ENCODE results near the gene FNDC8. TPM values are rescaled to one million over a fixed set of nuclear protein-coding genes. Genes with fewer than 3 reads are reported as not detected.
"Not testable (repeated sequence)": the region's sequence is repeated elsewhere in the genome, so short reads cannot be mapped to it uniquely, and the experiment has no call there.

The FNDC8 gene
- total RNA-seq, 2 donors from 2014 or later, result not detected

- Mint-ChIP-seq H3K27ac (peak overlapping the region; percentile 94 to 97), H3K27me3 (no peaks in the 10 kb centered on the region), H3K36me3 (no peaks in the 10 kb centered on the region), H3K9me3 (no peaks in the 10 kb centered on the region), H3K4me3 (peak overlapping the region; percentile 95), H3K4me1 (ENCODE audit: low read depth in 2 of 2) (peaks cover 47 to 66% of the 10 kb centered on the region in 2 donors)
- ATAC-seq (no peak), DNase-seq (ENCODE audit: low spot score) (no peak)
Observed at GRCh38 chr17:35086931-35087573, 34.4 kb upstream of the FNDC8 start.

GRCh38 chr17:35087731-35088355 lies 33.6 kb upstream of the FNDC8 start:
- DNase-seq (ENCODE audit: low spot score) (no peak), ATAC-seq (no peak)
- H3K27ac Mint-ChIP-seq, result peak overlapping the region; percentile 94 to 97
- H3K4me3 Mint-ChIP-seq, result peak overlapping the region; percentile 95
- peaks cover 40 to 58% of the 10 kb centered on the region in 2 donors for H3K4me1 Mint-ChIP-seq (ENCODE audit: low read depth in 2 of 2)
- H3K36me3 Mint-ChIP-seq, result no peaks in the 10 kb centered on the region
- no peaks in the 10 kb centered on the region for H3K27me3 Mint-ChIP-seq
- H3K9me3 Mint-ChIP-seq, result no peaks in the 10 kb centered on the region

- no peak for ATAC-seq
- DNase-seq (ENCODE audit: low spot score), result no peak
- Mint-ChIP-seq H3K4me1 (ENCODE audit: low read depth in 2 of 2) (peaks cover 36 to 52% of the 10 kb centered on the region in 2 donors), H3K27ac (peak overlapping the region; percentile 94 to 97), H3K9me3 (no peaks in the 10 kb centered on the region), H3K36me3 (no peaks in the 10 kb centered on the region), H3K27me3 (no peaks in the 10 kb centered on the region), H3K4me3 (peak overlapping the region; percentile 95)
Observed at GRCh38 chr17:35088356-35088880, 33.0 kb upstream of the FNDC8 start.

- Mint-ChIP-seq H3K27ac (peak overlapping the region; percentile 94 to 97), H3K4me1 (ENCODE audit: low read depth in 2 of 2) (peaks cover 36 to 50% of the 10 kb centered on the region in 2 donors), H3K4me3 (peak overlapping the region; percentile 95), H3K9me3 (no peaks in the 10 kb centered on the region), H3K36me3 (no peaks in the 10 kb centered on the region), H3K27me3 (no peaks in the 10 kb centered on the region)
- ATAC-seq (peak; percentile 90 to 93), DNase-seq (ENCODE audit: low spot score) (peak; percentile 93)
Observed at GRCh38 chr17:35088881-35089585, 32.4 kb upstream of the FNDC8 start.

- H3K36me3 Mint-ChIP-seq, result no peaks in the 10 kb centered on the region
- H3K4me3 Mint-ChIP-seq, result peak overlapping the region; percentile 83
- no peaks in the 10 kb centered on the region for H3K27me3 Mint-ChIP-seq
- H3K4me1 Mint-ChIP-seq (ENCODE audit: low read depth in 2 of 2), result peaks cover 37 to 50% of the 10 kb centered on the region in 2 donors
- H3K27ac Mint-ChIP-seq, result peak overlapping the region; percentile 86 to 96
- DNase-seq (ENCODE audit: low spot score), result no peak
- H3K9me3 Mint-ChIP-seq, result no peaks in the 10 kb centered on the region
- peak; percentile 28 to 29 for ATAC-seq
Observed at GRCh38 chr17:35089586-35090296, 31.7 kb upstream of the FNDC8 start.

- peaks cover 34 to 44% of the 10 kb centered on the region in 2 donors for H3K4me1 Mint-ChIP-seq (ENCODE audit: low read depth in 2 of 2)
- ATAC-seq; H3K27me3 Mint-ChIP-seq; DNase-seq (ENCODE audit: low spot score); H3K4me3 Mint-ChIP-seq; H3K9me3 Mint-ChIP-seq; H3K36me3 Mint-ChIP-seq: not testable (repeated sequence)
- H3K27ac Mint-ChIP-seq, result peak overlapping the region; percentile 30 to 86
Observed at GRCh38 chr17:35090707-35091106, 30.7 kb upstream of the FNDC8 start.

GRCh38 chr17:35094902-35095301 lies 26.5 kb upstream of the FNDC8 start:
- peaks cover 8% of the 10 kb centered on the region for H3K36me3 Mint-ChIP-seq
- no peaks in the 10 kb centered on the region for H3K9me3 Mint-ChIP-seq
- no peaks in the 10 kb centered on the region for H3K27me3 Mint-ChIP-seq
- peaks cover 13 to 17% of the 10 kb centered on the region in 2 donors for H3K4me1 Mint-ChIP-seq (ENCODE audit: low read depth in 2 of 2)
- ATAC-seq (peak; percentile 57 to 58), DNase-seq (ENCODE audit: low spot score) (no peak)
- H3K27ac Mint-ChIP-seq, result no peak overlapping the region
- no peak overlapping the region for H3K4me3 Mint-ChIP-seq

GRCh38 chr17:35095741-35096140 lies 25.7 kb upstream of the FNDC8 start:
- Mint-ChIP-seq H3K4me1 (ENCODE audit: low read depth in 2 of 2) (peaks cover 10 to 15% of the 10 kb centered on the region in 2 donors), H3K27ac (no peak overlapping the region), H3K9me3 (no peaks in the 10 kb centered on the region)

GRCh38 chr17:35097776-35098175 lies 23.6 kb upstream of the FNDC8 start:
- H3K9me3 Mint-ChIP-seq, result no peaks in the 10 kb centered on the region
- no peak overlapping the region for H3K4me3 Mint-ChIP-seq
- peaks cover 16% of the 10 kb centered on the region for H3K36me3 Mint-ChIP-seq
- H3K27ac Mint-ChIP-seq, result no peak overlapping the region
- DNase-seq (ENCODE audit: low spot score) (no peak), ATAC-seq (no peak)
- peaks cover 4 to 9% of the 10 kb centered on the region in 2 donors for H3K4me1 Mint-ChIP-seq (ENCODE audit: low read depth in 2 of 2)
- H3K27me3 Mint-ChIP-seq, result no peaks in the 10 kb centered on the region

More at GRCh38 chr17:35095741-35096140, 25.7 kb upstream of the FNDC8 start:
- peaks cover 14% of the 10 kb centered on the region for H3K36me3 Mint-ChIP-seq
- DNase-seq (ENCODE audit: low spot score) (no peak), ATAC-seq (no peak)
- no peaks in the 10 kb centered on the region for H3K27me3 Mint-ChIP-seq
- no peak overlapping the region for H3K4me3 Mint-ChIP-seq

GRCh38 chr17:35099908-35100307 lies 21.5 kb upstream of the FNDC8 start:
- Mint-ChIP-seq H3K4me3 (no peak overlapping the region), H3K4me1 (ENCODE audit: low read depth in 2 of 2) (peaks cover 2 to 7% of the 10 kb centered on the region in 2 donors), H3K9me3 (no peaks in the 10 kb centered on the region), H3K27me3 (no peaks in the 10 kb centered on the region), H3K36me3 (peaks cover 26% of the 10 kb centered on the region), H3K27ac (no peak overlapping the region)
- DNase-seq (ENCODE audit: low spot score) (no peak), ATAC-seq (no peak)

- Mint-ChIP-seq H3K4me3 (no peak overlapping the region), H3K27me3 (no peaks in the 10 kb centered on the region), H3K4me1 (ENCODE audit: low read depth in 2 of 2) (peaks cover 0 to 11% of the 10 kb centered on the region in 2 donors), H3K27ac (no peak overlapping the region), H3K9me3 (no peaks in the 10 kb centered on the region), H3K36me3 (peaks cover 36% of the 10 kb centered on the region)
- ATAC-seq, result no peak
- no peak for DNase-seq (ENCODE audit: low spot score)
Observed at GRCh38 chr17:35101036-35101435, 20.4 kb upstream of the FNDC8 start.

GRCh38 chr17:35101725-35102124 lies 19.7 kb upstream of the FNDC8 start:
- Mint-ChIP-seq H3K9me3 (no peaks in the 10 kb centered on the region), H3K36me3 (peaks cover 36% of the 10 kb centered on the region), H3K4me1 (ENCODE audit: low read depth in 2 of 2) (peaks cover 0 to 13% of the 10 kb centered on the region in 2 donors), H3K4me3 (no peak overlapping the region), H3K27me3 (no peaks in the 10 kb centered on the region), H3K27ac (peak overlapping the region in 1 of 2 donors; percentile 3)
- DNase-seq (ENCODE audit: low spot score), result no peak
- peak in 1 of 2 donors; percentile 74 for ATAC-seq

- no peak overlapping the region for H3K4me3 Mint-ChIP-seq
- DNase-seq (ENCODE audit: low spot score) (no peak), ATAC-seq (peak in 1 of 2 donors; percentile 21)
- no peaks in the 10 kb centered on the region for H3K27me3 Mint-ChIP-seq
- H3K36me3 Mint-ChIP-seq, result peaks cover 36% of the 10 kb centered on the region
- no peaks in the 10 kb centered on the region for H3K9me3 Mint-ChIP-seq
- H3K27ac Mint-ChIP-seq, result no peak overlapping the region
- H3K4me1 Mint-ChIP-seq (ENCODE audit: low read depth in 2 of 2), result peaks cover 6 to 21% of the 10 kb centered on the region in 2 donors
Observed at GRCh38 chr17:35103271-35103670, 18.1 kb upstream of the FNDC8 start.
